Measurements from ENCODE around the gene ZSWIM9. TPM values are rescaled to one million over a fixed set of nuclear protein-coding genes. Genes with fewer than 3 reads are reported as not detected.
A peak's percentile ranks its signal among the peaks of the same experiment; 100 is the strongest.

ZSWIM9 gene
- total and polyA plus RNA-seq, 11 donors, result 2.2 to 7.7 (median 6.2) TPM

DNA sequence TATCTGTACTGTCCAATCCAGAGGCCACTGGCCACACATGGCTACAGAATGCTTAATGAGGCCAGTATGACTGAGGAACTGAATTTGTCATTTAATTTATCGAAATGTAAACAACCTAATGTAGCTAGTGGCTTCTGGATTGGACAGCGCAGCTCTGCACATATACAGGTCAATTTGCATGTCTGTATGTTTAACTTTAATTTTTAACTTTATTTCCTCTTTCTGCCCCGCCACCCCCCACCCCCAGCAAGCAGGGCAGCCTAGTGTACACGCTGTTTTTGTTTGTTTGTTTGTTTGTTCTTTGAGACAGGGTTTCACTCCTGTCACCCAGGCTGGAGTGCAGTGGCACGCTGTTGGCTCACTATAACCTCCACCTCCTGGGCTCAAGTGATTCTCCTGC, 15.5 kb downstream of the ZSWIM9 start:
- no peak for ATAC-seq
- peaks cover 0 to 14% (median 9%) of the 10 kb centered on the region in 12 donors for H3K9me3 ChIP-seq
- no peaks in the 10 kb centered on the region for H3K27me3 ChIP-seq
- no peak overlapping the region for H3K4me3 ChIP-seq
- DNase-seq, result no peak
- 92 to 95% (median 93%) methylated on average over 5 of the region's 5 CpGs for WGBS, 4 donors
- TF ChIP-seq, protein P1, sequence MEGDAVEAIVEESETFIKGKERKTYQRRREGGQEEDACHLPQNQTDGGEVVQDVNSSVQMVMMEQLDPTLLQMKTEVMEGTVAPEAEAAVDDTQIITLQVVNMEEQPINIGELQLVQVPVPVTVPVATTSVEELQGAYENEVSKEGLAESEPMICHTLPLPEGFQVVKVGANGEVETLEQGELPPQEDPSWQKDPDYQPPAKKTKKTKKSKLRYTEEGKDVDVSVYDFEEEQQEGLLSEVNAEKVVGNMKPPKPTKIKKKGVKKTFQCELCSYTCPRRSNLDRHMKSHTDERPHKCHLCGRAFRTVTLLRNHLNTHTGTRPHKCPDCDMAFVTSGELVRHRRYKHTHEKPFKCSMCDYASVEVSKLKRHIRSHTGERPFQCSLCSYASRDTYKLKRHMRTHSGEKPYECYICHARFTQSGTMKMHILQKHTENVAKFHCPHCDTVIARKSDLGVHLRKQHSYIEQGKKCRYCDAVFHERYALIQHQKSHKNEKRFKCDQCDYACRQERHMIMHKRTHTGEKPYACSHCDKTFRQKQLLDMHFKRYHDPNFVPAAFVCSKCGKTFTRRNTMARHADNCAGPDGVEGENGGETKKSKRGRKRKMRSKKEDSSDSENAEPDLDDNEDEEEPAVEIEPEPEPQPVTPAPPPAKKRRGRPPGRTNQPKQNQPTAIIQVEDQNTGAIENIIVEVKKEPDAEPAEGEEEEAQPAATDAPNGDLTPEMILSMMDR (IDR thresholded peaks at IDR 0.05), result no peak
- no peak for TF ChIP-seq POLR2A (IDR thresholded peaks at IDR 0.05)
- H3K4me1 ChIP-seq, result no peaks in the 10 kb centered on the region
- no peak overlapping the region for H3K27ac ChIP-seq
- peaks cover 0 to 27% (median 8%) of the 10 kb centered on the region in 9 donors for H3K36me3 ChIP-seq
- intact Hi-C loops (cut with DNase I), result no loop called here

DNA sequence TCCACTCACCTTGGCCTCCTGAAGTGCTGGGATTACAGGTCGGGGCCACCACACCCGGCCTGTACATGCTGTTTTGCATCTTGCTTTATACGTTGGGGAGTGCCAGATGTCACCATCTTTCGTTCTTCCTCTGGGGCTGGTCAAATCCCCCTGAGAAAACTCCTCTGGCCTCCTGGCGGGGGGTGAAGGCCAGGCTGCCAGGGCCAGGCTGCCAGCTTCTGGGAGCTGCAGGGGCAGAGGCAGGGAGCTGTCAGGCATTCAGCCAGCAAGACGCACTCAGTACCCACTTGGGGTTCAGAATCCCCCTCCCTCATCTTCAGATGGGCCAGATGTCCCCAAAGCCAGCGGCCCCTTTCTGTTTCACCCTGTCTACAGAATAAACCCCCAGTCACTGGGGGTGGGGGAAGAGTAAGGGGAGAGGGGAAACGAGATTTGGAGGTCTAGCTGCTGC, 16.1 kb downstream of the ZSWIM9 start:
- peak in 1 of 5 donors; percentile 20 for DNase-seq
- H3K4me3 ChIP-seq, result no peak overlapping the region
- intact Hi-C loops (cut with DNase I), result no loop called here
- no peaks in the 10 kb centered on the region for H3K27me3 ChIP-seq
- H3K9me3 ChIP-seq, result peaks cover 0 to 9% (median 4%) of the 10 kb centered on the region in 12 donors
- TF ChIP-seq, protein P1 (IDR thresholded peaks at IDR 0.05), result no peak
- no peak for TF ChIP-seq POLR2A (IDR thresholded peaks at IDR 0.05)
- H3K27ac ChIP-seq, result no peak overlapping the region
- WGBS, 4 donors, result 87 to 94% (median 90%) methylated on average over 8 of the region's 8 CpGs
- H3K36me3 ChIP-seq, result peaks cover 0 to 27% (median 8%) of the 10 kb centered on the region in 9 donors
- no peak for ATAC-seq
- H3K4me1 ChIP-seq, result no peaks in the 10 kb centered on the region

GRCh38 chr19:48190288-48190884, 19.9 kb downstream of the ZSWIM9 start:
- Histone ChIP-seq H3K27ac (no peak overlapping the region), H3K9me3 (no peaks in the 10 kb centered on the region), H3K27me3 (no peaks in the 10 kb centered on the region), H3K4me3 (no peak overlapping the region), H3K36me3 (peaks cover 0 to 27% (median 4%) of the 10 kb centered on the region in 9 donors), H3K4me1 (no peaks in the 10 kb centered on the region)
- WGBS, 4 donors, result 74 to 82% (median 76%) methylated on average over 13 of the region's 13 CpGs
- TF ChIP-seq, protein P1 (IDR thresholded peaks at IDR 0.05), result no peak
- TF ChIP-seq POLR2A (IDR thresholded peaks at IDR 0.05), result no peak
- intact Hi-C loops (cut with DNase I), result no loop called here
- ATAC-seq (no peak), DNase-seq (no peak)

GRCh38 chr19:48190885-48191284, 20.4 kb downstream of the ZSWIM9 start:
- no peaks in the 10 kb centered on the region for H3K27me3 ChIP-seq
- H3K4me3 ChIP-seq, result no peak overlapping the region
- H3K27ac ChIP-seq, result no peak overlapping the region
- no peak for DNase-seq
- ATAC-seq, result no peak
- 89 to 99% (median 95%) methylated on average over 3 of the region's 3 CpGs for WGBS, 4 donors
- no peaks in the 10 kb centered on the region for H3K4me1 ChIP-seq
- intact Hi-C loops (cut with DNase I), result no loop called here
- H3K36me3 ChIP-seq, result peaks cover 0 to 27% (median 4%) of the 10 kb centered on the region in 9 donors
- H3K9me3 ChIP-seq, result no peaks in the 10 kb centered on the region
- TF ChIP-seq, protein P1 (IDR thresholded peaks at IDR 0.05), result no peak
- TF ChIP-seq POLR2A (IDR thresholded peaks at IDR 0.05), result no peak

Measured in heart left ventricle (tissue), 16 donors.